GM13976 (cell line): ENCODE data around the gene CACHD1.
"Not testable (repeated sequence)": the region's sequence is repeated elsewhere in the genome, so short reads cannot be mapped to it uniquely, and the experiment has no call there.

ENCODE experiments used
- DNase-seq: peaks from one replicate; pipeline ENCODE4 v3.0.0; 2012; ENCODE audit warnings: low spot score
- CTCF ChIP-seq: IDR thresholded peaks from 2 replicates; pipeline ENCODE4 v1.5.1; 2012; ENCODE audit warnings: borderline replicate concordance, mild to moderate bottlenecking; ENCODE audit not compliant: insufficient read depth; ENCODE audit errors: extremely low read depth, missing control alignments, control extremely low read depth
- in situ Hi-C: fragments of 300-500 bp; cut with MboI; formaldehyde crosslinking; loops from one replicate; pipeline ENCODE4 v1.12.0; 2022; ENCODE audit warnings: low sequenced_read_pairs, mixed read lengths, inconsistent platforms; ENCODE audit not compliant: unreplicated experiment

Gene CACHD1

GRCh38 chr1:64727861-64728260, 257.9 kb downstream of the CACHD1 start:
- in situ Hi-C loops, result no loop called here
- no peak for TF ChIP-seq CTCF
- no peak for DNase-seq

GRCh38 chr1:64733581-64734286, 263.8 kb downstream of the CACHD1 start:
- DNase-seq, result no peak

GRCh38 chr1:64734287-64734652, 264.3 kb downstream of the CACHD1 start:
- no peak for TF ChIP-seq CTCF
- in situ Hi-C loops, result no loop called here
- DNase-seq, result no peak

More at GRCh38 chr1:64733581-64734286, 263.8 kb downstream of the CACHD1 start:
- in situ Hi-C loops, result no loop called here
- TF ChIP-seq CTCF, result no peak

- DNase-seq, in situ Hi-C loops: not testable (repeated sequence)
Observed at GRCh38 chr1:64740687-64741086, 270.8 kb downstream of the CACHD1 start.
